Endothelial cell (in vitro differentiated cells): ENCODE results near the gene RFC4. TPM values are rescaled to one million over a fixed set of nuclear protein-coding genes. Genes with fewer than 3 reads are reported as not detected.

Source experiments
- DNase-seq: peaks from one replicate; pipeline ENCODE4 v3.0.0; 2021; ENCODE audit warnings: low spot score
- H3K27ac Mint-ChIP-seq: one replicate; pipeline ENCODE4 v1.8.0; 2021; ENCODE audit warnings: mixed read lengths, inconsistent platforms; ENCODE audit not compliant: unreplicated experiment
- H3K27me3 Mint-ChIP-seq: one replicate; pipeline ENCODE4 v1.8.0; 2021; ENCODE audit warnings: mild to moderate bottlenecking, moderate library complexity, mixed read lengths, inconsistent platforms; ENCODE audit not compliant: unreplicated experiment
- H3K36me3 Mint-ChIP-seq: one replicate; pipeline ENCODE4 v1.8.0; 2021; ENCODE audit warnings: mild to moderate bottlenecking, low read depth, mixed read lengths, inconsistent platforms; ENCODE audit not compliant: unreplicated experiment
- H3K4me1 Mint-ChIP-seq: one replicate; pipeline ENCODE4 v1.8.0; 2021; ENCODE audit warnings: mild to moderate bottlenecking, mixed read lengths, inconsistent platforms; ENCODE audit not compliant: unreplicated experiment
- H3K4me3 Mint-ChIP-seq: one replicate; pipeline ENCODE4 v1.8.0; 2021; ENCODE audit warnings: mild to moderate bottlenecking, mixed read lengths, inconsistent platforms; ENCODE audit not compliant: unreplicated experiment
- H3K9me3 Mint-ChIP-seq: one replicate; pipeline ENCODE4 v1.8.0; 2021; ENCODE audit warnings: mixed read lengths, inconsistent platforms; ENCODE audit not compliant: unreplicated experiment
- total RNA-seq: library from RNA; stranded (reverse); fragmentation: NEBNext Ultra II Directional; extraction: Animal tissue kit (Norgen Biotek cat#: 25700); gene quantifications from one replicate; pipeline ENCODE4 v1.2.1, GENCODE V29; 2021; ENCODE audit not compliant: unreplicated experiment
- TF ChIP-seq, protein P1 (sequence below): fragments of 200-600 bp; sonication (generic); IDR thresholded peaks from one replicate; pipeline ENCODE4 v1.5.0; 2021; ENCODE audit warnings: antibody characterized with exemption; ENCODE audit not compliant: unreplicated experiment

Gene RFC4
- total RNA-seq, 1 donor from 2014 or later, result 30.2 TPM

DNA sequence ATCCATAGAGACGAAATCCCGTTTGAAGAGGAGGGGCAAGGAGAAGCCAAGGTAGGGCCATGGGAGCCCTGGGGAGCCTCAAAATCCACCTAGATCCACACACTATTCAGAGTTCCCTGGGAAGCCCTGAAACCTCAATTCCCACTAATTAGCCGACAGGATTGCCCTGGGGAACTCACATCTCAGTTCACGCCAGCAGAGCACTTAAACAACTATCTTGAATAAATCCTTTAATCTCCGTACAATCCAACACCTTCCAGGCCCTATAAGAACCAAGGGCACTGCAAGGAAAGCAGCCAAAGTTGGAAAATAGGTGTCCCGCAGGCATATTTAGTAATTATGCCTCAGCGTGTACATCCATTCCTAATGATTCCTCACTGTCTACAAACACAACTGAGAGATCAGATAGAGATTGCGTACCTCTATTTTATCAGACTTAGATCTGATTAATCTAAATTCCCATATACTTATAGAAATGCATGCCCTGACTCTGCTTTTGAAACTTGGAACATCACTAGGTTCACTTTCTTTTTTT, 48.5 kb downstream of the RFC4 start:
- H3K4me1 Mint-ChIP-seq, result peaks cover 6% of the 10 kb centered on the region
- H3K27ac Mint-ChIP-seq, result no peak overlapping the region
- H3K36me3 Mint-ChIP-seq, result no peaks in the 10 kb centered on the region
- no peak for DNase-seq
- H3K9me3 Mint-ChIP-seq, result no peaks in the 10 kb centered on the region
- H3K27me3 Mint-ChIP-seq, result no peaks in the 10 kb centered on the region
- TF ChIP-seq, protein P1, sequence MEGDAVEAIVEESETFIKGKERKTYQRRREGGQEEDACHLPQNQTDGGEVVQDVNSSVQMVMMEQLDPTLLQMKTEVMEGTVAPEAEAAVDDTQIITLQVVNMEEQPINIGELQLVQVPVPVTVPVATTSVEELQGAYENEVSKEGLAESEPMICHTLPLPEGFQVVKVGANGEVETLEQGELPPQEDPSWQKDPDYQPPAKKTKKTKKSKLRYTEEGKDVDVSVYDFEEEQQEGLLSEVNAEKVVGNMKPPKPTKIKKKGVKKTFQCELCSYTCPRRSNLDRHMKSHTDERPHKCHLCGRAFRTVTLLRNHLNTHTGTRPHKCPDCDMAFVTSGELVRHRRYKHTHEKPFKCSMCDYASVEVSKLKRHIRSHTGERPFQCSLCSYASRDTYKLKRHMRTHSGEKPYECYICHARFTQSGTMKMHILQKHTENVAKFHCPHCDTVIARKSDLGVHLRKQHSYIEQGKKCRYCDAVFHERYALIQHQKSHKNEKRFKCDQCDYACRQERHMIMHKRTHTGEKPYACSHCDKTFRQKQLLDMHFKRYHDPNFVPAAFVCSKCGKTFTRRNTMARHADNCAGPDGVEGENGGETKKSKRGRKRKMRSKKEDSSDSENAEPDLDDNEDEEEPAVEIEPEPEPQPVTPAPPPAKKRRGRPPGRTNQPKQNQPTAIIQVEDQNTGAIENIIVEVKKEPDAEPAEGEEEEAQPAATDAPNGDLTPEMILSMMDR, result no peak
- no peak overlapping the region for H3K4me3 Mint-ChIP-seq

DNA sequence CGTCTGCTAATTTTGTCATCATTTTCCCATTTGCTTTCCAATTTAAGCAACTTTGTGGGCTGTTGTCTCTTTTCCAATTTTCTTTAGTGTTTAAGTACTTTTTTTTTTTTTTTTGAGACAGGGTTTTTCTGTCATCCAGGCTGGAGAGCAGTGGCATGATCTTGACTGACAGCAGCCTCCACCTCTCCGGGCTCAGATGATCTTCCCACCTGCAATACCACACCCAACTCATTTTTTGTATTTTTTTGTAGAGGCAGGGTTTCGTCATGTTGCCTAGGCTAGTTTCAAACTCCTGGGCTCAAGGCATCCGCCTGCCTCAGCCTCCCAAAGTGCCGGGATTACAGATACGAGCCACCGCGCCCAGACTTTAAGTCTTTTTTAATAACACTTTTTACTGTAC, 49.1 kb downstream of the RFC4 start:
- no peaks in the 10 kb centered on the region for H3K27me3 Mint-ChIP-seq
- TF ChIP-seq, protein P1, result no peak
- DNase-seq, result no peak
- peaks cover 6% of the 10 kb centered on the region for H3K4me1 Mint-ChIP-seq
- no peak overlapping the region for H3K4me3 Mint-ChIP-seq
- no peaks in the 10 kb centered on the region for H3K36me3 Mint-ChIP-seq
- H3K27ac Mint-ChIP-seq, result no peak overlapping the region
- H3K9me3 Mint-ChIP-seq, result no peaks in the 10 kb centered on the region

DNA sequence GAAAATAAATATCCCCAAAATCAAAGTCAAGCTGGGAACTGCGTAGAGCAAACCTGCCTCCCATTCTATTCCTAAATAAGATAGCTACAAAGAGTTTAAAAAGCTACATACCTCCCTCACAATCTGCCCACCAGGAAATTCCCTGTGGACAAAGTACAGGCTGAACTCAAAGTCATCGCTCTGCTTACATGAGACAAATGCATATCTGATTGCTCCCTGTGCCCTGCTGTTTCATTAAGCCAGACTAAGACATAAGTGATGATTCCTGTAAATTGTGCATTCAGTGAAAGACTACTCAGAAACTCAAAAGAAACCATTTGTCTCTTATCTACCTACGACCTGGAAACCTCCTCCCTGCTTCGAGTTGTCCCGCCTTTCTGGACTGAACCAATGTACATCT, 51.4 kb downstream of the RFC4 start:
- no peak for DNase-seq
- Mint-ChIP-seq H3K27ac (no peak overlapping the region), H3K9me3 (no peaks in the 10 kb centered on the region), H3K27me3 (no peaks in the 10 kb centered on the region), H3K36me3 (no peaks in the 10 kb centered on the region), H3K4me1 (peaks cover 6% of the 10 kb centered on the region), H3K4me3 (no peak overlapping the region)
- TF ChIP-seq, protein P1, result no peak

DNA sequence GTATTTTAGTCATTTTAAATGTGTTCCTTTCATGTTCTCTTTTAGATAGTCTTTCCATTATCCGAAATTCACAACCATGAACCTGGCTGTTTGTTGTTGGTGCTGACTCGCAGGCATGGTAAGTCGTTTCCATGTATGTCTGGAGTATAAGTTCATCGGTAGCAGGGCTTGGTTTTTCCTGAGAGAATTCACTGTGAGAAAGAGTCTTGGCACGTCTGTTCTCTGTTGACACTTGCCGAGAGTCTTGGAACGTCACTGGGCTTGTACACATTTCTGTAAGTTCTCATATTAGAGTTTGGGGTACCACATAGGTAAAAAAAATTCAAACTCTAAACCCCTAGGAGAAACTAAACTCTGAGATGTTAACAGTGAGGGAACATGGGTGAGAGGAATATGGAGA, 52.3 kb downstream of the RFC4 start:
- Mint-ChIP-seq H3K4me3 (no peak overlapping the region), H3K4me1 (peaks cover 6% of the 10 kb centered on the region), H3K9me3 (no peaks in the 10 kb centered on the region), H3K27ac (no peak overlapping the region), H3K36me3 (no peaks in the 10 kb centered on the region), H3K27me3 (no peaks in the 10 kb centered on the region)
- DNase-seq, result no peak
- TF ChIP-seq, protein P1, result no peak

DNA sequence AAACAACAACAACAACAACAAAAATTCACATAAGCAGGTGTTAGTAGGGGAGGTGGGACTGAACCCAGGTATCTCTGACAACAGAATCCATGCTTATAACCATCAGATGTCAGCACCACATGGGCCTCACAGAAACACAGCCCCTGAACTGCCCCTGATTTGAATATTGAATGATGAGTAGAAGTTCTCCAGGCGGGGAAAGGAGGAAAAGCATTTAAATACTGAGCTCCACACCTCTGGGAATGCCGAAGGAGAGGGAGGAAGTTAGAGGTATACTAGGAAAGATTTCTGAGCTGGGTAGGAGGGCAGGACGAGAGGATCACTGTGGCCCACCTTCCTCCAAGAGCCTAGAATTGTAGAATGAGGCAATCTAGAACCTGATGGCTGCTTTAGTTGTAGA, 54.8 kb downstream of the RFC4 start:
- H3K9me3 Mint-ChIP-seq, result no peaks in the 10 kb centered on the region
- no peak overlapping the region for H3K4me3 Mint-ChIP-seq
- peaks cover 12% of the 10 kb centered on the region for H3K4me1 Mint-ChIP-seq
- no peaks in the 10 kb centered on the region for H3K27me3 Mint-ChIP-seq
- TF ChIP-seq, protein P1, result no peak
- no peak for DNase-seq
- H3K36me3 Mint-ChIP-seq, result no peaks in the 10 kb centered on the region
- H3K27ac Mint-ChIP-seq, result no peak overlapping the region
